HG02870 (cell line): ENCODE measurements around the gene EML1.
A peak's percentile ranks its signal among the peaks of the same experiment; 100 is the strongest.
"Not testable (repeated sequence)": the region's sequence is repeated elsewhere in the genome, so short reads cannot be mapped to it uniquely, and the experiment has no call there.

Experiments used
- ATAC-seq: cut with Tn5 transposase; IDR thresholded peaks from one replicate; pipeline ENCODE4 v1.9.1; 2021; ENCODE audit warnings: mild to moderate bottlenecking, moderate library complexity; ENCODE audit not compliant: unreplicated experiment

EML1 gene

GRCh38 chr14:99755068-99755405 is 38.2 kb upstream of the EML1 start:
- ATAC-seq: no peak

- ATAC-seq: no peak
Observed at GRCh38 chr14:99755629-99756603, 37.3 kb upstream of the EML1 start.

- no peak for ATAC-seq
Observed at GRCh38 chr14:99756796-99757195, 36.4 kb upstream of the EML1 start.

DNA sequence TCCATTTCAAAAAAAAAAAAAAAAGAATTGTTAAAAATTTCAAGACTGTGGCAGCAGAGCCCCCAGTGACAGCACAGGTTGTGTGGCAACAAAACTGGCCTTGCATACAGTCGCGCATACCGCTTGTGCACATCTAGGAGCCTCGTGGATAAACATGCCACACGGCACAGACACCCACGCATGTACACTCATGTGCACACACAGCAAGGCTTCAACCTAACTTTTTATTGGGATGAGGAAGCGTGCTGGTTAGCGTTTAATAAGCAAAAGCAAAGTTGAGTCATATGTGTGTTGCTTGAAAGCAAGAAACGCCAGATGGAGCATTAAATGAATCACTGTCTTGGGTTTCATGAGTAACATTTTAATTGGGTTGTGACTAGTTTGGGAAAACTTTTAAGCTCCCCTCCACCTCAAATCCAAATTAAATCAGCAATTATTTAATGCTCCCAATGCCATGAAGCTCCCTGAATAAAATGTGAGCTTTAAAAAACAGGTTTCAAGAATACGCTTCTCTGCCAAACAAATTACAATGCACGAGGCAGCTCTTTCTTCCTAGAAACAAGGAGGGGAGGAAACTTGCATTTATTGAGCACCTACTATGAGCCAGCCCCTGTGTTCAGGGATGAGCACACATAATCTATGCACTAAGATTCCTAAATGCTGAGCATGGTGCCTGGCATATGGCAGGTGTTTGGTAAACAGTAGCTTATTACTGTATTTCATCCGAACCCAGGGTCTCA is 35.7 kb upstream of the EML1 start:
- no peak for ATAC-seq

DNA sequence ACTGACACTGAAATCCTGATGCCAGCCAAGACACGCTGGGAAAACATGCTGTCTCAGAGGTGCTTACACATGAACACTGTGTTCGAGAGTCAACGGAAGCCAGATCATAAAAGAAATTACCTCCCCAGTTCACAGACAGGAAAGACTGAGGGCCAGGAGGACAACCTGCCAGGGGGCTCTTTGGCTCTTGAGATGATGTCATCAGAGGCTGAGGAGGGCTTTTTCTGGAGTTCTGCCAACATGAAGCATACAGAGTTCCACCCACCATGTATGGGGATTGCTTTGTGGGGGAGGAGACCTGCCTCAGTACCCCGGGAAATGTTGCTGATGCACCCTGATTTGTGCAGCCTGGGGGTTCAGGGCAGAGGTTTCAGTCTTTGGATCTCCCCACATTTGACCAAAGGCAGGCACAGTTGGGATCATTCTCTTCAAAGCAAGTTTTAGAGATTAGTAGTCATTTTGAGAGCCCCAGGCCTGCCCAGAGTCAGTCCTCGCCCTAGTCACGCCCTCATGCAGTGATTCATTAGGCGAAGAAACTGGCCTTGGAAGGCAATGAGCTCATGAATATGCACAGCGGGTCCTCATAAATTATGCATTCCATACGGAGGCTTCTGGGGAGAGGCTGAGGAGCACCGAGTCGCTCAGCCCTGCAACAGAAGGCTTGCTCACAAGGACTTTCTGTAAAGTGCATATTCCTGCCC is 34.9 kb upstream of the EML1 start:
- ATAC-seq: peak; percentile 40

DNA sequence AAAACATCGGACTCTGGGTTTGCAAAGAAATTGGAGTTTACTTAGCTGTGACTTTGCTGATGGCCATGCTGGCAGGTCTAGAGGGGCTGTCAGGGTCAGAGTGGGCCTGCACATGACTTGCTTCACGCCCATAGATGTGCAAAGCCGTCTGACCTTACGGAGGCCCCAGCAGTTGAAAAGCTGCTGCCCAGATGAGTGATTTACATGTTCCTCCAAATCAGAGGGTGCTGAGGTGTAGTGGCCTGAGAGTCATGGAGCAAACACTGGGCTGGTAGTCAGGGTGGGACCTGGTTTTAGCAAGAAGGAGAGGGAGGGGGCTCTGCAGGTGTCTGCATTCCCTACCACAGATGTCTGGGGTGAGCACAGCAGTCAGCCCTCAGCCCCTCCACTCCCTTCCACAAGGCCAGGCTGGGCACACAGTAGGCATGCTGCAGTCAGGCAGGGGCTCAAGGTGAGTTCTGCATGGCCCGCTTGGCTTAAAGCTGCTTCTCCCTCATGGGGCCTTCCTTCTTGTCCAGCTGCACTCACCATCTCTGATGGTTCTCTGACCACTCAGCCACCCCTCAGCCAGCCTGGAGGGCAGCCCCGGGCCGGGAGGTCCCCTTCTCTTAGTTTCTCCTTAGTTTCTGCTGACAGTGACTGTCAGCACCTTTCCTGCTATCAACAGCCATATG is 34.2 kb upstream of the EML1 start:
- ATAC-seq: no peak

DNA sequence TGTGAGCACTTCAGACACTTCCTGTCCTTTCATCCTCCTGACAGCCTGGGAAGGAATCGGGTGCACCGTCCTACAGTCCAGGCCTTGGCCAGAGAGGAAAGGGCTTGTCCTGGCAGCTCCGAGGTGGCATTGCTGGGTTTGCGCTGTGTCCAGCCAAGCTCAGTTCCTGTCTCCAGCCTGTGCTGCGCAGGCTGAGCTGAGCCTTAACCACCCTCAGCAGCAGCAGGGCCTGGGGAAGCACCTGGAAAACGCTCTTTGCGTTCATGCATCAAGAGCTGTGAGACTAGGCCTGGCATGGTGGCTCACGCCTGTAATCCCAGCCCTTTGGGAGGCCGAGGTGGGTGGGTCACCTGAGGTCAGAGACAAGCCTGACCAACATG is 33.7 kb upstream of the EML1 start:
- no peak for ATAC-seq

- no peak for ATAC-seq
Observed at GRCh38 chr14:99760817-99761216, 32.4 kb upstream of the EML1 start.

GRCh38 chr14:99762911-99763310 is 30.3 kb upstream of the EML1 start:
- ATAC-seq: not testable (repeated sequence)

DNA sequence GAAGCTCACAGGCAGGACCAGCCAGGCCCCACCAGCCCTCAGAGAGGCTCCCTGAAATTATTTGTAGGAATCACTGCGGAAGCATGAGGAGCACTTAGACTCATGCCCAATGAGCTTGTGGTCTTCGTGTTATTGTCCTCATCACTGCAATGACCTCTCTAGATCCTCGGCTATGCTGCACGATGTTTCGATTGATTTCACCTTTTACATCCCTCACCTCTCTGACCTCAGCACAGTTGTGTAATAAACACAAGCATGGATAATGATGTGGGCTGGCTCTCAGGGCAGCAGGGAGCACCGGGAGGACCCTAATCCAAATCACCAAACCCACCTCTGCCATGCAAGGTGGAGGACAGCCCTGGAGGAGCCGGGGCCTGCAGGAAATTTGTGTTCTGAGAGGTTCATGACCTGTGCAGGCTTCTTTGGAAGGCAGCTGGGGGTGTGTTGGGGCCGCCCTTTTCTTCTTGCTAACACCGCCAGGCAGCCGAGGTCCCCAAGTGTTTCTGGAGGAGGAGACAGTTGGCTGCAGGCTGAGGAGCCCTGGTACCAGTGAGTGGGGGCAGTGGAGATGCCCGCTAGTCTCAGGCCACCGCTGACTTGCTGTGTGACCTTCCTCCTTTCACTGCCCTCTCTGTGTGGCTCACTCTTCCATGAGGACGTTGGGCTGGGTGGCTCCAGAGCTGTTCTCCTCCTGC is 29.5 kb upstream of the EML1 start:
- no peak for ATAC-seq

DNA sequence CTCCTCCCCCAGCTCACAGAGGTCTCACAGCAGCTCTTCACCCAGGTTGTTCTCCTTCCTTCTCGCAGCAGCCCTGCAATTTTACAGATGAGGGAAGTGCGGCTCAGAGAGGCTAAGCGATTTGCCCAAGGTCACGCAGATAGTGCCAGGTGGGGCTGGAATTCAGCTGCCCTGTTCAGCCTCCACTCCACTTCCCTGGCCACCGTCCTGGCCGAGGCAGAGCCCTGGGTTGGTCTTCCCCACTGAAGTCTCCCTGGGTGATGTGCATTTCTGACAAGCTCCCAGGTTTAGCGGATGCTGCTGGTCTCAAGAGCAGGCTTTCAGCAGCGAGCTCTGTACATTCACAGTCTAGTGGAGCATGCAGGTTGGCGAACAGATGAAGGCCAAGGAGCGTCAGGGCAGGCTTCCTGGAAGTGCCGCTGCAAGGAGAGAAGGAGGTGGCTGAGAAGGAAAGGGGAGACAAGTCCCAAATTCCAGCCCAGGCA is 28.9 kb upstream of the EML1 start:
- no peak for ATAC-seq

- no peak for ATAC-seq
Observed at GRCh38 chr14:99768381-99768780, 24.8 kb upstream of the EML1 start.

GRCh38 chr14:99769123-99769522 is 24.1 kb upstream of the EML1 start:
- no peak for ATAC-seq

- ATAC-seq: no peak
Observed at GRCh38 chr14:99769799-99770198, 23.4 kb upstream of the EML1 start.

GRCh38 chr14:99772371-99773283 is 20.6 kb upstream of the EML1 start:
- no peak for ATAC-seq

DNA sequence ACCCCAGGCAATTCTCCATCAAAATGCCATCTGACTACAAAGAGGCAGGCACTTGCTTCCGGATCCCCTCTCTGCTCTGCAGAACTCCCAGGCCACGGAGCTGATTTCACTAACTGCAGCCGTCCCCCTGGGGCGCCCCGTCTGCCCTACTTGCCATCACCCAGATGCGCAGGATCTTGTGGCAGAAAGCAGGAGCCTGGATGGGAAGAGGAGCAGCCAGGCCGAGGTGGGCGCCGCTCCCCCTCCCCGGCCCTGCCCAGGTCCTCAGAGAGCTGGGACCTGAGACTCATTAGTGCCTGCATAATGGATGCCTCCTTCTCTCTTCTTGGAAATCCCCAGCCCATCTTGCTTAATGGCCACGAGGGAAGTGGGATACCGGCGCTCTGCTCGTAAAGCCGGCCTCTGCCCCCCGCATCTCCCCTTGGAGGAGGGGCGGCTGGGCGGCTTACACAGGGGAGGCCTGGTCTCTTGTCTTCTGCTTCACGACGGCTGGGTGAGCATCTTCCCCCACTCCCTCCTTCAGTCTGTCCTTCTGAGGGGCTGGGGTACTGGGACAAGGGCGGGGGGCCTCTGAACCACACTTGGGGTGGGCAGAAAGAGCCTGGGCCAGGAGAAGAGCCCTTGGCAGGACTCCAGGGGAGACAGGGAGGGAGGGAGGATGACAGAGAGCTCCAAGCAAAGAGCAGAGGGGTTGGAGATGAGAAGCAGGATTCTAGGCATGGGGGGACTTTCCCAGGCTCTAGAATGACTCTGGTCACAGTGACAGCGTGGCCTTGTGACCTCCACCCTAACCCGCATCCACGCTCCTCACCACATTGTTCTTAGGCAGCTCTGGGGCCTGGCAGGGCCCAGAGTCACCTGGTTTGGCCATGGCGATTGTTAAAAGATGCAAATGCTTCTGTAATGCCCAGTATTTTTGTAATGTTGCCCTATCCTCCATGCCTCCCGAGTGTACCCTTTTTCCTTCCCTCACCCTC is 19.4 kb upstream of the EML1 start:
- ATAC-seq: no peak

- ATAC-seq: no peak
Observed at GRCh38 chr14:99774556-99775307, 18.5 kb upstream of the EML1 start.
